IPS DF 6.9 (cell line): Measurements from ENCODE around the gene SHANK2.

ENCODE experiments used
- DNase-seq: peaks from one replicate; pipeline ENCODE4 v3.0.0-alpha.2; 2013; ENCODE audit warnings: low read depth, low spot score
- H3K27ac ChIP-seq: one replicate; pipeline ENCODE4 v1.5.1; 2013; ENCODE audit warnings: low read length, control low read depth
- H3K27me3 ChIP-seq: 2 replicates; pipeline ENCODE4 v1.6.1; 2013; ENCODE audit warnings: mild to moderate bottlenecking, low read length; ENCODE audit not compliant: control insufficient read depth, insufficient read depth
- H3K36me3 ChIP-seq: 2 replicates; pipeline ENCODE4 v1.6.1; 2013; ENCODE audit warnings: low read length; ENCODE audit not compliant: control insufficient read depth, insufficient read depth
- H3K4me1 ChIP-seq: 2 replicates; pipeline ENCODE4 v1.6.1; 2013; ENCODE audit warnings: low read length; ENCODE audit not compliant: control insufficient read depth, insufficient read depth
- H3K4me3 ChIP-seq: 2 replicates; pipeline ENCODE4 v1.5.1; 2013; ENCODE audit warnings: mild to moderate bottlenecking, low read length
- H3K9me3 ChIP-seq: 2 replicates; pipeline ENCODE4 v1.6.1; 2013; ENCODE audit warnings: low read length, inconsistent platforms; ENCODE audit not compliant: control insufficient read depth, insufficient read depth
- WGBS: extraction: QIAGEN DNeasy Blood & Tissue Kit; methylation state at CpG from one replicate; pipeline ENCODE4 v1.1.7; 2013; ENCODE audit warnings: mixed read lengths, missing lambda C conversion rate; ENCODE audit not compliant: insufficient read length, insufficient coverage; 5-methylcytosine and 5-hydroxymethylcytosine counted together

Gene SHANK2

DNA sequence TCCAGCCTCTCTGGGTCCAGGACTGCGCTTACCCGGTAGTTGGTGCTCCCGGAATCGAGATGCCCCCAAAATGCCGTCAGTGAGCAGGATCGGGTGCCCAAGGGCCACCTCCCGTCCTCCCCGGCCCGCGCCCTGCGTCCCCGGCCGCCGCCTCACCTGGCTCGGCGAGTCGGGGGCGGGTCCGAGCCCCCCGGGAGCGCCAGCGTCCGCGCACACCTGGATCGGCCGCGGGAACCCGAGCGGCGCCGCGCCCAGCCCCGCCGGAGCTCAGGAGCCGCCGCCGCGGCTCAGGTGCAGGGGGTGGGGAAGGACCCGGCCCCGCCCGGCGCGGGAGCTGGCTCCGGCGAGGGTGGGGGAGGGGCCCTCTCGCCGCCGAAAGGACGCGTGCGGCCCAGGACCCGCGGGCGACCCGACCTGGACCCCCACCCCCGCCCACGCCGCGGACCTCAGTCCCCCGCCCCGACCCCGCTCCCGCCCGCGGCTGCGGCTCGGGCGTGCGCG, at the start of gene SHANK2:
Gene SHANK2, minus strand, starts transcription at position 309 of the 501 bp plus-strand sequence. CDS start 105,251 bp downstream, outside the sequence.
- Histone ChIP-seq H3K4me3 (peak within 1 kb of the TSS; percentile 71), H3K36me3 (no peaks in the 10 kb centered on the region), H3K9me3 (no peaks in the 10 kb centered on the region), H3K27me3 (no peaks in the 10 kb centered on the region), H3K4me1 (peaks cover 19% of the 10 kb centered on the region), H3K27ac (no peak within 1 kb of the TSS)
- no peak for DNase-seq
- no CpG with 5 or more reads among the region's 70 CpGs for WGBS

DNA sequence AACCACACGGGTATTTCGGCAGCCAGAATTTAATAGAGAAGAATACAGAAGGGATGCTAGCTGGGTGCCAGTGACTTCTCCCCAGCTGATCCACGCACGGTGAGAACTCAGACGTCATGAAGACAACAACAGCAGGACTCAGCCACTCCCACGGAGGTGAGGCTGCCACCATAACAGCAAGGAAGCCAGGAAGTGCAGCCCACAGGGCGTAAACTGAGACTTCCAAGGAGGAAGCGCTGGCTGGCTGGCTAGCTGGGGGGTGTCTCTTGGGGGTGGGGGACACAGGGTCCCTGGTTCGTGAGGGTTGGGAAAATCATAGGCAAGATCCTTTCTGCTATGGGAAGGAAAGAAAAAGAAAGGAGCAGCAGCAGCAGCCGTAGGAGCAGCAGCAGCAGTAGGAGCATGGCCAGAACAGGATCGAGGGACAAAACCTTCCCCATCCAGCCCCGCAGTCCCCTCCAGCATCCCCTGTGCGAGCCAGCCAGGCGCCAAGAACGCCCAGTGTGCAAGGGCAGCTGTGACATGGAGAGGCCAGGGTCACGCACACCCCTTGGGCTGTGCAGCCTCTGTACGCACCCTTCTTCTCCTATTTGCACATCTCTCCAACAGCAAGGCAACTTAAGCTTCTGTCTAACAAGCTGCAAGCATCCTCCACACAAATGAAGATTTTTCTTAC, 49.6 kb upstream of the SHANK2 start:
- WGBS = no CpG with 5 or more reads among the region's 17 CpGs
- no peak for DNase-seq

DNA sequence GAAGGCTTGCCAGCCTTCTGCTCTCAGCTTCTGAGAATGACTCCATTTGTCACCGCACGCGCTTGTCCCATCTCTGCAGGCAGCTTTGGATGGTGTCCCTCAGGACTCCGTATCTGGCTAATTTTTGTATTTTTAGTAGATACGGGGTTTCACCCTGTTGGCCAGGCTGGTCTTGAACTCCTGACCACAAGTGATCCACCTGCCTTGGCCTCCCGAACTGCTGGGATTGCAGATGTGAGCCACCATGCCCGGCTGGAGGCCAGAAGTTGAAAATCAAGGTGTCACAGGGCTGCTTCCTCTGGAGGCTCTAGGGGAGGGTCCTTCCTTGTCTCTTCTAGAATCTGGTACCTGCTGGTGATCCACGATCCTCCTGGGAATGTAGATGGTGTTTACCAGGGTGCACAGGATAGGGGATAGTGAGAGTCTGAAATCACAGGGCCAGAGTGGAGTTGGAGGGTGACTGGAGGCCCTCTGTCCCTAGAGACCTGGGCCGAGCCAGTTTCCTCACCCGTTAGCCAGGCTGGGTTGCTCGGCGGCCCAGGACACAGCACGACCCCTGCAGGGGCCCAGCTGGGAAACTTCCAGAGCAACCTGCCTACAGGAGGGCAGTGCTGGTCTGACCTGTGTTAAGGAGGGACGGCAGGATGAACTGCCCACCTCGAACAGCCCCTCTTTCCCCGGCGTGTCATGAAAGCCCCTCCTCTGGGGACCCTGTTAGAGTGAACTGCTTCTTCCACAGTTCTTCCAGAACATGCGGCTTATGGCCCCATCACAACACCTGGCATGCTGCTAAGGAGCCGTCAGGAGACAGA, 48.9 kb upstream of the SHANK2 start:
- no CpG with 5 or more reads among the region's 19 CpGs for WGBS
- Histone ChIP-seq H3K4me1 (peaks cover 1% of the 10 kb centered on the region), H3K27me3 (no peaks in the 10 kb centered on the region), H3K4me3 (no peak overlapping the region), H3K27ac (no peak overlapping the region), H3K36me3 (no peaks in the 10 kb centered on the region; the same call in 1 of the 2 replicates), H3K9me3 (no peaks in the 10 kb centered on the region)
- no peak for DNase-seq

More for the DNA sequence above, 49.6 kb upstream of the SHANK2 start:
- Histone ChIP-seq H3K36me3 (no peaks in the 10 kb centered on the region; the same call in 1 of the 2 replicates), H3K4me1 (peaks cover 1% of the 10 kb centered on the region), H3K9me3 (no peaks in the 10 kb centered on the region), H3K27me3 (no peaks in the 10 kb centered on the region), H3K4me3 (no peak overlapping the region), H3K27ac (no peak overlapping the region)

DNA sequence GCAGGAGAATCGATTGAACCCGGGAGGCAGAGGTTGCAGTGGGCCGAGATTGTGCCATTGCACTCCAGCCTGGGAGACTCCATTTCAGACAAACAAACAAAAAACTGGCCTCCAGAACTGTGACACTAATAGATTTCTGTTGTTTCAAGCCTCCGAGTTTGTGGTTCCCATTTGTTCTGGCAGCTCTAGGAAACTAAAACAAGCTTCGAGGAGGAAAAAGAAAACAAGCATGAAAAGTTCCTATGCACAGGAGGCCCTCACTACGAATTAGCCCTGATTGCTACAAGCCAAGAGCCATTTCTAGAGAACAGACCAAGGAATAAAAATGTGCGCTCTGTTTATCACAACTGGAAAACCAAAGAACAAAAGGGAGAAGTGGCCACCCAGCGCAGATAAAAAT, 47.8 kb upstream of the SHANK2 start:
- no peaks in the 10 kb centered on the region for H3K27me3 ChIP-seq
- no peak overlapping the region for H3K27ac ChIP-seq
- H3K36me3 ChIP-seq = no peaks in the 10 kb centered on the region; the same call in 1 of the 2 replicates
- H3K9me3 ChIP-seq = no peaks in the 10 kb centered on the region
- no CpG with 5 or more reads among the region's 8 CpGs for WGBS
- H3K4me1 ChIP-seq = peaks cover 1% of the 10 kb centered on the region
- H3K4me3 ChIP-seq = no peak overlapping the region
- DNase-seq = no peak

DNA sequence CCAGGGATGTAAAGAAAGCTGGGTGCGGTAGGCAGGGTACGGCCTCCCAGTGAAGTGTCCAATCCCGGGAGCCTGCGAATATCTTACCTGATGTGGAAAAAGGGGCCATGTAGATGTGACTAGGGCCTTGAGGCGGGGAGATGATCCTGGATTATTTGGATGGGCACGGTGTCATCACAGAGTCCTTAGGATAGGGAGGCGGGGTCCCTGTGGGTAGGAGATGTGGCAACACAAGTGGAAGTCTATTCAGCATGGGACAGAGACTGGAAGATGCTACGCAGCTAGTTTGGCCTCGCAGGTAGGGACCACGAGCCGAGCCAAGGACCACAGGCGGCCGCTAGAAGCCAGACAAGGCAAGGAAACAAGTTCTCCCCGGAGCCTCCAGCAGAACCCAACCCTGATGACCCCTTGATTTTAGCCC, 46.4 kb upstream of the SHANK2 start:
- Histone ChIP-seq H3K36me3 (no peaks in the 10 kb centered on the region; the same call in 1 of the 2 replicates), H3K9me3 (no peaks in the 10 kb centered on the region), H3K4me3 (no peak overlapping the region), H3K27ac (no peak overlapping the region), H3K4me1 (peaks cover 1% of the 10 kb centered on the region), H3K27me3 (no peaks in the 10 kb centered on the region)
- DNase-seq = no peak
- WGBS = no CpG with 5 or more reads among the region's 14 CpGs

DNA sequence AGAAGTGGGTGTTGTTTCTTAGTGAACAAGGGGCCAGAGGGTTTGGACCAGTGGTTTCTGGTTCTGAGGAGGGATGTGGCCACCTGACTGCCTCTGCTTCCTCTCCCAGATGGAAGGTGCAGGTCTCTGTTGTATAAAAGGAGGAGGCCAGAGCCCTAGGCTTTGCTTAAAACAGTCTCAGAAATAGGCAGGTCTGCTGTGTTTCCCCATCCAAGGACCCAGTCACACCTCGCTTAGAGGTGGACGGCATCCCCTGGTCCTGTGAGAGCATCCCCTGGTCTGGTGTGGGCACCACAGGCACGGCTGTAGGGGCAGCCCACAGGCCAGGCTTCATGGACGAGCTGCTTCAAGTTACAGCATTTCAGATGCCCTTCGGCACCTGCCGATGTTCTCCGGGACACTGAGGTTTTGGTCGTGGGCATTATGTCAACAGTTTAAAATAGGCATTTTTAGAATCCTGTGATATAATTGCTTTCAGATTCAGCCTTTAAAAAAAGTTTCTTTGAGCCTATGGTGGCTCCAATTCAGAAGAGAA, 45.7 kb upstream of the SHANK2 start:
- DNase-seq = no peak
- H3K27ac ChIP-seq = no peak overlapping the region
- H3K36me3 ChIP-seq = no peaks in the 10 kb centered on the region; the same call in 1 of the 2 replicates
- peaks cover 1% of the 10 kb centered on the region for H3K4me1 ChIP-seq
- no peaks in the 10 kb centered on the region for H3K27me3 ChIP-seq
- WGBS = no CpG with 5 or more reads among the region's 8 CpGs
- no peaks in the 10 kb centered on the region for H3K9me3 ChIP-seq
- H3K4me3 ChIP-seq = no peak overlapping the region

DNA sequence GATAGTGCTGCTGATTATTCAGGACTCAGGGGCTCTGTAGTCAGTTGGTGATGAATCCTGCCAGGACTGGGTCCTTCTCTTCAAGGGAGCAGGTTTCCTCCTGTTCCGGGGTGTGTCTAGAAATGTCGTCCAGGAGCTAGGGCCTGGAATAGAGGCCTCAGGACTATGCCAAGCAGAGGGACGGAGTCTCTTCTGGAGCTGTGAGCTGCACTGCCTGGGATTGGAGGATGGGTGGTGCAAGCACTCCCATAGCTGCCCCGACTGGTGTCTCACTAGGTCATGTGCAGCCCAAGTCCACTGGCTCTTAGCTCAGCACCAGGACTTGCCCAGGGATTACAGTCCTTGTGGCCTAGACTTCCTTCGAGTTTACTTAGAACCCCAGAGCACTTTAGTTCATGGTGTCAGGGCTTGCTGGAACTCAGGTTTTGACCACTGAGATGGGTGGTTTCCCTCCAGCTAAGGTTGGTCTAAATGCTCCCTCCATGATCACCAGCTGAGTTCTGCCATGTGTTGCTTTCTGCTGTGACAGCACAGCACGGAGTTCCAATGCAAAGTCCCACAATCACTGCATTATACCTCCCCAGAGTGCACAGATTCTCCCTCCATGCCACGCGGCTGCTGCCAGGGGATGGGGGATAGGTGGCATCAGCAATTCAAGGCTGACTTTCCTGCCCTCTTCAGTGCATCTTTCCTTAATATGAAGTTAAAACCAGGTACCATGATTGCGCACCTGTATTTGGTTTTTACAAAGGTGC, 42.6 kb upstream of the SHANK2 start:
- H3K4me3 ChIP-seq = no peak overlapping the region
- H3K27me3 ChIP-seq = no peaks in the 10 kb centered on the region
- H3K27ac ChIP-seq = no peak overlapping the region
- no peak for DNase-seq
- H3K9me3 ChIP-seq = no peaks in the 10 kb centered on the region
- H3K4me1 ChIP-seq = no peaks in the 10 kb centered on the region
- H3K36me3 ChIP-seq = no peaks in the 10 kb centered on the region; the same call in 1 of the 2 replicates
- WGBS = no CpG with 5 or more reads among the region's 9 CpGs

DNA sequence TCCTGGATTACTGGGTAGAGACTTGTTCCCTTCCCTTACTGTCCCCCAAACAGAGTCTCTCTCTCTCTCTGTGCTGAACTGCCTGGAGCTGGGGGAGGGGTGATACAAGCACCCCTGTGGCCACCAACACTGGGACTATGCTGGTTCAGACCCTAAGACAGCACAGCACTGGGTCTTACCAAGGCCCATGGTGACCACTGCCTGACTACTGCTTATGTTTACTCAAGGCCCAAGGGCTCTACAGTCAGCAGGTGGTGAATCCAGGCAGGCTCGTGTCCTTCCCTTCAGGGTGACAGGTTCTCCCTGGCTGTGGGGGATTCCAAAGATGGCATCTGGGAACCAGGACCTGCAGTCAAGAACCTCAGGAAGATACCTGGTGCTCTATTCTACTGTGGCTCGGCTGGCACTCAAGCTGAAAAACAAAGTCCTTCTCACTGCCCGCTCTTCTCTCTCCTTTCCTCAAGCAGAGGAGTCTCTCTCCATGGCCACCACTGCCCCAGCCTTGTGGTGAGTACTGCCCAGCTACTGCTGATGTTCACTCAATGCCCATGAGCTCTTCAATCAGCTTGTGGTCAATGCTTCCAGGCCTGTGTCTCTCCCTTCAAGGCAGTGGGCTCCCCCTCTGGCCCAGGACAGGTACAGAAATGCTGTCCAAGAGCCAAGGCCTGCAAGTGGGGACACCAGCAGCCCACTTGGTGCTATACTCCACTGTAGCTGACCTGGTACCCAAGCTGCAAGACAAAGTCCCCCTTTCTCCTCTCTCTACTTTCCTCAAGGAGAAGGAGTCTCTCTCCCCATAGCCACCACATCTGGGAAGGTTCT, 41.8 kb upstream of the SHANK2 start:
- no peaks in the 10 kb centered on the region for H3K4me1 ChIP-seq
- H3K36me3 ChIP-seq = no peaks in the 10 kb centered on the region; the same call in 1 of the 2 replicates
- H3K9me3 ChIP-seq = no peaks in the 10 kb centered on the region
- WGBS = no CpG with 5 or more reads among the region's 3 CpGs
- no peaks in the 10 kb centered on the region for H3K27me3 ChIP-seq
- DNase-seq = no peak
- no peak overlapping the region for H3K27ac ChIP-seq
- H3K4me3 ChIP-seq = no peak overlapping the region

DNA sequence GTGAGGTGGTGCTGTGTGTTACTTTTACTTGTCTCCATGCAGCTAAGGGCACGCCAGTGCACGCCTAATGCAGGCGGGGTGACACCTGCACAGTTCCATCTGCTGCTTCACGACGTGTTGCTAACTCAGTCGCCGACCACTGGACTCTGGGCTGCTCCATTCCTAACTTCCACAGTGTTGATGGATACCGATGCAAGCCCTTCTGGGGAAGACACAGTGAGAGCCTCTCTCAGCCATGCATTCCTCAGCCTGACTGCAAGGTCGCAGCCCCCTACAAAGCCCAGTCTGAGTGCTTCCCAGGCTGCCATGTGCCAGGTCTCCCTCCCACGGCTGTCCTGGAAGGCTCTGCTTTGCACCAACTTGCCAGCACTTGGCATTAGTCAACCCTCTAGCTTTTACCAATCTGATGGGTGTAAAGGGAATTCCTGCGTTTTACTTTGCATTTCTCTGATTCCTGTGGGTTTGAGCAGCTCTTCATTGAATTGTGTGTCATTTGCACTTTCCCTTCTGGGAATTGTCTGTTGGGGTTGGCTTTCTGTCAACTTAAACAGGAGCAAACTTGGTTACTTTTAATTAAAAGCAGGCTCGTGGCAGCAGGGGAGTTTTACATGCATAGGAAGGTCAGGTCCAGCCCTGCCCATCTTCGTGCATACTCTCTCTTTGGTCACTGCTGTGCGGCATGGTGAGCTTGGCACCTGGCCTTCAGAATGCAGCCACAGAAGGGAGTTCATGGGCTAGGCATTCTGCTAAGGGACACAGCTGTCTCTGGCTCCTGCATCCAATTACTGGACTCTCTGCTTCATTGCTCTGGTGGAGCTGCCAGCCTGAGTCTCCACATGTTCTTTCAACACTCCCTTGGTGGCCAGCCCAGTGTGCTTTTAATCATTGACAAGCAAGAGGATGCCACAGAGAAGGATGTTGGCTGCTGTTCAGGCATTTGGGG, 34.6 kb upstream of the SHANK2 start:
- Histone ChIP-seq H3K4me1 (no peaks in the 10 kb centered on the region; the same call in 1 of the 2 replicates), H3K9me3 (no peaks in the 10 kb centered on the region), H3K4me3 (no peak overlapping the region), H3K36me3 (no peaks in the 10 kb centered on the region), H3K27me3 (no peaks in the 10 kb centered on the region), H3K27ac (no peak overlapping the region)
- no peak for DNase-seq
- no CpG with 5 or more reads among the region's 14 CpGs for WGBS
